ENCODE data around the gene GCC1. TPM values are rescaled to one million over a fixed set of nuclear protein-coding genes. Genes with fewer than 3 reads are reported as not detected.

GCC1 gene
- total RNA-seq, 1 donor from 2014 or later = 21.8 TPM

DNA sequence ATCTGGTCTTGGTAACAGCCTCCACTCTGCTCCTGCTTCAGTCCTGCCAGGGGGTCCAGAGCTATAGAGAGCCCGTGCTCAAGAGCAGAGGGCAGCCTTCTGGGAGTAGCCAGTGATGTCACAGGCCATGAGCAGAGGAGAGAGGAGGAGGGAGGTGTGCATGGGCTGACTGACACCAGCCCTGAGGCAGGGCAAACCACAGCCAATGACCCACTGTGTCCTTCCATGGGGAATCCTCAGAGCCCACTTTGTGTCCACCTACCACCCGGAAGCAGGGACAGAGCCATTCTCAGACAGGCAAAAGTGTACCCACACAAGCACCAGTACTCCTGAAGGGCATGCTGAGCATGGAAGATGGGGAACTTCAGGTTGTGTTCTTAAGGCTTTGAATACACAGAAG lies 32.6 kb upstream of the GCC1 start, which contains the start of gene PAX4:
Gene PAX4, minus strand, starts transcription at position 101 of the 400 bp plus-strand sequence. CDS start 2,214 bp downstream, outside the sequence.
- TF ChIP-seq, protein P1, sequence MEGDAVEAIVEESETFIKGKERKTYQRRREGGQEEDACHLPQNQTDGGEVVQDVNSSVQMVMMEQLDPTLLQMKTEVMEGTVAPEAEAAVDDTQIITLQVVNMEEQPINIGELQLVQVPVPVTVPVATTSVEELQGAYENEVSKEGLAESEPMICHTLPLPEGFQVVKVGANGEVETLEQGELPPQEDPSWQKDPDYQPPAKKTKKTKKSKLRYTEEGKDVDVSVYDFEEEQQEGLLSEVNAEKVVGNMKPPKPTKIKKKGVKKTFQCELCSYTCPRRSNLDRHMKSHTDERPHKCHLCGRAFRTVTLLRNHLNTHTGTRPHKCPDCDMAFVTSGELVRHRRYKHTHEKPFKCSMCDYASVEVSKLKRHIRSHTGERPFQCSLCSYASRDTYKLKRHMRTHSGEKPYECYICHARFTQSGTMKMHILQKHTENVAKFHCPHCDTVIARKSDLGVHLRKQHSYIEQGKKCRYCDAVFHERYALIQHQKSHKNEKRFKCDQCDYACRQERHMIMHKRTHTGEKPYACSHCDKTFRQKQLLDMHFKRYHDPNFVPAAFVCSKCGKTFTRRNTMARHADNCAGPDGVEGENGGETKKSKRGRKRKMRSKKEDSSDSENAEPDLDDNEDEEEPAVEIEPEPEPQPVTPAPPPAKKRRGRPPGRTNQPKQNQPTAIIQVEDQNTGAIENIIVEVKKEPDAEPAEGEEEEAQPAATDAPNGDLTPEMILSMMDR (IDR thresholded peaks at IDR 0.05; ENCODE audit: unreplicated experiment) = no peak
- Mint-ChIP-seq H3K36me3 (ENCODE audit: low read depth, unreplicated experiment) (no peaks in the 10 kb centered on the region), H3K27ac (ENCODE audit: unreplicated experiment) (no peak within 1 kb of the TSS), H3K9me3 (ENCODE audit: unreplicated experiment) (no peaks in the 10 kb centered on the region), H3K4me1 (ENCODE audit: unreplicated experiment) (peaks cover 13% of the 10 kb centered on the region), H3K4me3 (ENCODE audit: unreplicated experiment) (no peak within 1 kb of the TSS), H3K27me3 (ENCODE audit: unreplicated experiment) (peaks cover 9% of the 10 kb centered on the region)
- DNase-seq (ENCODE audit: low spot score) = no peak

DNA sequence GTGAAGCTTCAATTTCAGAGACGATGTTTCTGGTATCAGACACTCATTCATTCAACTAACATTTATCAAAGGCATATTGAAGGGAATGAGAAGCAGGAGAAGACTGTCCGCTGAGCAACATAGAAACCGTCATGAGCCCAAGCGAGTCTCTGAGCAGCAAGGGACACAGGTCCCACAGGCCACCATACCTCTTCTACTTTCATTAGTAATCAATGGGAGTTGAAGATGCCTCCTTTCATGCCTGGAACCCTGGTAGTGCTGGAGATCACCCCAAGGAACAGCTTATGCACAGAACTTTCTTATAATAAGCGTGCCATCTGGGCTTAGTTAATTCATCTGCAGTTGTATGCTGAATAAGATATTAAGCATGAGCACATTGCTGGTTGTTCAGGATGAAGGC lies 31.3 kb upstream of the GCC1 start:
- Mint-ChIP-seq H3K27me3 (ENCODE audit: unreplicated experiment) (peaks cover 14% of the 10 kb centered on the region), H3K27ac (ENCODE audit: unreplicated experiment) (no peak overlapping the region), H3K9me3 (ENCODE audit: unreplicated experiment) (no peaks in the 10 kb centered on the region), H3K4me1 (ENCODE audit: unreplicated experiment) (peaks cover 13% of the 10 kb centered on the region), H3K36me3 (ENCODE audit: low read depth, unreplicated experiment) (no peaks in the 10 kb centered on the region), H3K4me3 (ENCODE audit: unreplicated experiment) (no peak overlapping the region)
- TF ChIP-seq, protein P1 (IDR thresholded peaks at IDR 0.05; ENCODE audit: unreplicated experiment) = no peak
- DNase-seq (ENCODE audit: low spot score) = no peak

DNA sequence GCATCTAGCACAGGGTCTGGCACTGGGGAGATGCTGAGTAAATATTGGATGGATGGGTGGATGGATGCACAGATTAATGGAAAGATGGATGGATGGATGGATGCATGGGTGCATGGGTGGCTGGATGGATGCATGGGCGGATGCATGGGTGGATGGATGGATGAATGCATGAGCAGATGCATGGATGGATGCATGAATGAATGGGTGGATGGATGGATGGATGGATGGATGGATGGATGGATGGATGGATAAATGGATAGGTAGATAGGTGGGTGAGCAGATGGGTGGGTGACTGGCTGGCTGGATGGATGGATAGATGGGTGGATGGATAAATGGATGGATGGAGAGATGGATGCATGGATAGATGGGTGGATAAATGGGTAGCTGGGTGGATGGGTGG lies 26.9 kb upstream of the GCC1 start:
- H3K4me1 Mint-ChIP-seq (ENCODE audit: unreplicated experiment) = peaks cover 2% of the 10 kb centered on the region
- no peak for DNase-seq (ENCODE audit: low spot score)
- peaks cover 6% of the 10 kb centered on the region for H3K36me3 Mint-ChIP-seq (ENCODE audit: low read depth, unreplicated experiment)
- TF ChIP-seq, protein P1 (IDR thresholded peaks at IDR 0.05; ENCODE audit: unreplicated experiment) = no peak
- H3K27me3 Mint-ChIP-seq (ENCODE audit: unreplicated experiment) = peaks cover 12% of the 10 kb centered on the region
- no peak overlapping the region for H3K27ac Mint-ChIP-seq (ENCODE audit: unreplicated experiment)
- H3K9me3 Mint-ChIP-seq (ENCODE audit: unreplicated experiment) = no peaks in the 10 kb centered on the region
- H3K4me3 Mint-ChIP-seq (ENCODE audit: unreplicated experiment) = peak overlapping the region; percentile 35

DNA sequence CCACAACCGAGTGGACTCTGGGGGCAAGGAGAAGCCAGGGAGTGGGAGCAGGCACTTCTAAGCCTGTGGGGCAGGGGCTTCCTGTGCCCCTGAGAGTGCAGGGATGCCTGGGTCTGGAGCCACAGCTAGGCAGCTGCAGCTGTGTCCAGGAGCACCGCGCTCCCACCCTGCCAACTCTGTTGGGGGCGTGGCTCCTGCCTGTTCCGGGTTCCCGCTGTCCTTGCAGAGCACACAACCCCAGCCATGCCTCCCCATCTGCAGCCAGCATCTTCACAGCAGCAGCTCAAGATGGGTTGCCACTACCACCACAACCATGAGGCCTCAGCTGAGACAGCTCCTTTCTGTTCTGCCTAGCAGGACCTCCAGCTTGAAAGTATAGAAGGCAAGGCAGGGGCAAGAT lies 23.9 kb upstream of the GCC1 start:
- TF ChIP-seq, protein P1 (IDR thresholded peaks at IDR 0.05; ENCODE audit: unreplicated experiment) = no peak
- H3K27ac Mint-ChIP-seq (ENCODE audit: unreplicated experiment) = no peak overlapping the region

DNA sequence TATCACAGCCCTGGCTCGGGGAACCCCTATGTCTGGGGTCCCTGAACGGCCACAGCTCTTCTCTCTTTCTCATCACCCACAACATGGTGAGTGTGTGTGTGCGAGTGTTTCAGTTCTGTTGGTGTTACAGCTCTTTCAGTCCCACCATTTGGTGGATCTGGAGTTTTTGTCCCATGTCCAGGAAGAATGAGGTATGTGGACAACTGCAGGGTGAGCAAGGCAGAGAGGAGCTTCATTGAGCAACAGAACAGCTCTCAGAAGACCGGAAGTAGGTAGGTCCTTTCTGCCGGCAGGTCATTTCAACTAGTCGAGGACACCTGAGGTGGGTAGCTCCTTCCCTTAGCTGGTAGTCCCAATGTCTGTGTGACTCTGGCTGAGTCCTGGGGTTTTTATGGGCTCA lies 23.1 kb upstream of the GCC1 start:
- no peak overlapping the region for H3K27ac Mint-ChIP-seq (ENCODE audit: unreplicated experiment)
- H3K27me3 Mint-ChIP-seq (ENCODE audit: unreplicated experiment) = peaks cover 9% of the 10 kb centered on the region
- DNase-seq (ENCODE audit: low spot score) = no peak
- no peak overlapping the region for H3K4me3 Mint-ChIP-seq (ENCODE audit: unreplicated experiment)
- TF ChIP-seq, protein P1 (IDR thresholded peaks at IDR 0.05; ENCODE audit: unreplicated experiment) = no peak
- peaks cover 7% of the 10 kb centered on the region for H3K36me3 Mint-ChIP-seq (ENCODE audit: low read depth, unreplicated experiment)
- H3K4me1 Mint-ChIP-seq (ENCODE audit: unreplicated experiment) = no peaks in the 10 kb centered on the region
- no peaks in the 10 kb centered on the region for H3K9me3 Mint-ChIP-seq (ENCODE audit: unreplicated experiment)

More for the DNA sequence above, 23.9 kb upstream of the GCC1 start:
- H3K9me3 Mint-ChIP-seq (ENCODE audit: unreplicated experiment) = no peaks in the 10 kb centered on the region
- H3K27me3 Mint-ChIP-seq (ENCODE audit: unreplicated experiment) = peaks cover 9% of the 10 kb centered on the region
- no peaks in the 10 kb centered on the region for H3K4me1 Mint-ChIP-seq (ENCODE audit: unreplicated experiment)
- no peak for DNase-seq (ENCODE audit: low spot score)
- peaks cover 7% of the 10 kb centered on the region for H3K36me3 Mint-ChIP-seq (ENCODE audit: low read depth, unreplicated experiment)
- no peak overlapping the region for H3K4me3 Mint-ChIP-seq (ENCODE audit: unreplicated experiment)
